OCI-LY3 (cell line): Measurements from ENCODE around the gene KRT36.

Source experiments
- CTCF ChIP-seq: fragments of 200-600, 300-600 bp; sonication (generic); IDR thresholded peaks from 2 replicates; pipeline ENCODE4 v1.5.1; 2014; ENCODE audit warnings: antibody characterized with exemption, low read length, low read depth
- EZH2phosphoT487 ChIP-seq: fragments of 200-600 bp; shearing (Covaris generic); IDR thresholded peaks from 2 replicates; pipeline ENCODE4 v1.6.1; 2018; ENCODE audit warnings: antibody characterized with exemption, mixed run types, low read depth

DNA sequence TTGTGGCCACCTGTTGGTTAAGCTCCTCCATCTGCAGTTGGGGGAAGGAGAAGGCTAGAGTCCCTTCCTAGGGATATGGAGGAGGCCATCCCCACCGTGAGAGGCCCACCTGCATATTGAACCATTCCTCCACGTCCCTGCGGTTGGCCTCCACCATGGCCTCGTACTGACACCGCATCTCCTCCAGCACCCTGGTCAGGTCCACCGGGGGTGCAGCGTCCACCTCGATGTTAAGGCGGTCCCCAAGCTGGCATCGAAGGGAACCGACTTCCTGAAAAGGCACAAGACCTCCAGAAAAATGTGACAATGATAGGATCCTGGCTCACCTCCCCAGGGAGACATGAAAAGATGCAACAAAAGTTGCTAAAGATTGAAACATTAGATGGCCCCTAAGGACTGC lies 25.5 kb downstream of the KRT36 start:
- TF ChIP-seq CTCF (no peak), EZH2phosphoT487 (no peak)
